D721Med (cell line): ENCODE data around the gene SKI.

Experiments used
- DNase-seq: peaks from one replicate; pipeline ENCODE4 v3.0.0; 2011; ENCODE audit warnings: low spot score; ENCODE audit not compliant: insufficient read length
- FAIRE-seq: peaks from 2 replicates; lab custom pipeline; 2011; peaks lifted over from hg19 to GRCh38; lab: Jason Lieb, UNC
- CTCF ChIP-seq: IDR thresholded peaks from 2 replicates; pipeline ENCODE4 v1.5.1; 2012; ENCODE audit warnings: mild to moderate bottlenecking, control low read depth; ENCODE audit not compliant: insufficient read depth; ENCODE audit errors: missing control alignments

The SKI gene

GRCh38 chr1:2250721-2251281, 22.7 kb downstream of the SKI start:
- TF ChIP-seq CTCF = no peak

GRCh38 chr1:2251363-2251762, 23.2 kb downstream of the SKI start:
- no peak for FAIRE-seq
- no peak for TF ChIP-seq CTCF
- DNase-seq = no peak

More at GRCh38 chr1:2250721-2251281, 22.7 kb downstream of the SKI start:
- FAIRE-seq (no peak), DNase-seq (no peak)

GRCh38 chr1:2251786-2252185, 23.7 kb downstream of the SKI start:
- TF ChIP-seq CTCF = no peak
- FAIRE-seq (no peak), DNase-seq (no peak)

- no peak for DNase-seq
- no peak for TF ChIP-seq CTCF
- FAIRE-seq = no peak
These were observed 24.3 kb downstream of the SKI start for GRCh38 chr1:2252423-2252822.

- TF ChIP-seq CTCF = no peak
- FAIRE-seq = no peak
These were observed 25.1 kb downstream of the SKI start for GRCh38 chr1:2253036-2253796.

GRCh38 chr1:2253797-2254480, 25.8 kb downstream of the SKI start:
- DNase-seq = no peak
- FAIRE-seq = no peak
- no peak for TF ChIP-seq CTCF

More at GRCh38 chr1:2253036-2253796, 25.1 kb downstream of the SKI start:
- no peak for DNase-seq
